Spleen (tissue), 7 donors: ENCODE data around the gene CLDN11.

ENCODE experiments used
- POLR2A ChIP-seq, 3 donors: fragments of 450-650 bp; IDR thresholded peaks; one replicate each; pipeline ENCODE4 v1.5.1; 2017; ENCODE audit warnings: antibody characterized with exemption in 3 of 3, mild to moderate bottlenecking in 1 of 3
- TF ChIP-seq, protein P1 (sequence below), 11 experiments: fragments of 200-600 bp in 7 of 11; fragments of 450-650 bp in 4 of 11; sonication (generic) in 4 of 11; IDR thresholded peaks in 8 of 11; conservative IDR thresholded peaks in 3 of 11; 1 replicate in 7 of 11; 2 replicates in 4 of 11; pipeline versions ENCODE4 v1.4.0 to v1.8.0; 2016 to 2021; ENCODE audit warnings: antibody characterized with exemption in 11 of 11, inconsistent platforms in 4 of 11, mild to moderate bottlenecking in 1 of 11
- donor health status: DM: no; HTN: no; CAD: no; lungs with moderate emphysema.
- donor health status: DM: no; HTN: no; CAD: no.
- donor health status: DM: no; HTN: no; CAD: no.

DNA sequence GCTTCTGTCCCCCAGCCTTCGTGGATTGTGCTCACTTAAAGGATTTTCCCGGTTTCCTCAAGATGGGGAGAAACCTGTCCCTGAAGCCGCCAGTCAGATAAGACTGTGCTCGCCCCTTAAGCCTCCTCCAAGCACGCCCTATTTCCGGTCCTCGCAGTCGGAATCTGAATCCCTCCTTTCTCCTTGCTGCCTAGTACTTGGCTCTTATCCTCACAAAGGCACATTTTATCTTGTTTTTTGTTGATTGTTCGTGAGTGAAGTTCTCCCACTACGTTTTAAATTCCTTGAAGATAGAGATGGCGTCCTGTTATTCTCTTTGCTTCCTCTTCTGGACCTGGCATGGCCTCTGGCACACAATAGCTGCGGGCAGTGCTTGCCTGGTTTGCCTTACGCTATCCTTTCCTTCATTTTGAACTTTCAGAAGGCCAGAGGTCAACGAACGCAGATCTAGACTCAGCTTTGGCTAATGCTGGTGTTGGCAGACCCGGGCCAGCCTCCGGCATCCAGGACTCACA lies 1.7 kb downstream of the CLDN11 start:
- TF ChIP-seq, protein P1, sequence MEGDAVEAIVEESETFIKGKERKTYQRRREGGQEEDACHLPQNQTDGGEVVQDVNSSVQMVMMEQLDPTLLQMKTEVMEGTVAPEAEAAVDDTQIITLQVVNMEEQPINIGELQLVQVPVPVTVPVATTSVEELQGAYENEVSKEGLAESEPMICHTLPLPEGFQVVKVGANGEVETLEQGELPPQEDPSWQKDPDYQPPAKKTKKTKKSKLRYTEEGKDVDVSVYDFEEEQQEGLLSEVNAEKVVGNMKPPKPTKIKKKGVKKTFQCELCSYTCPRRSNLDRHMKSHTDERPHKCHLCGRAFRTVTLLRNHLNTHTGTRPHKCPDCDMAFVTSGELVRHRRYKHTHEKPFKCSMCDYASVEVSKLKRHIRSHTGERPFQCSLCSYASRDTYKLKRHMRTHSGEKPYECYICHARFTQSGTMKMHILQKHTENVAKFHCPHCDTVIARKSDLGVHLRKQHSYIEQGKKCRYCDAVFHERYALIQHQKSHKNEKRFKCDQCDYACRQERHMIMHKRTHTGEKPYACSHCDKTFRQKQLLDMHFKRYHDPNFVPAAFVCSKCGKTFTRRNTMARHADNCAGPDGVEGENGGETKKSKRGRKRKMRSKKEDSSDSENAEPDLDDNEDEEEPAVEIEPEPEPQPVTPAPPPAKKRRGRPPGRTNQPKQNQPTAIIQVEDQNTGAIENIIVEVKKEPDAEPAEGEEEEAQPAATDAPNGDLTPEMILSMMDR (IDR thresholded peaks at IDR 0.05 in 8 of 11, conservative IDR thresholded peaks at IDR 0.05 in 3 of 11): no peak
- TF ChIP-seq POLR2A (IDR thresholded peaks at IDR 0.05): no peak
